Measurements from ENCODE around the gene UGT1A3.
"Not testable (repeated sequence)": the region's sequence is repeated elsewhere in the genome, so short reads cannot be mapped to it uniquely, and the experiment has no call there.

UGT1A3 gene

GRCh38 chr2:233728723-233729301, at the start of gene UGT1A3:
Gene UGT1A3, plus strand, starts transcription at chr2:233729042. Its CDS starts 85 bp downstream, at chr2:233729127.
- DNase-seq (ENCODE audit: low read depth in 2 of 2) = no peak

- no peak for DNase-seq (ENCODE audit: low read depth in 2 of 2)
Observed at GRCh38 chr2:233679196-233679595, 49.6 kb upstream of the UGT1A3 start.

- DNase-seq (ENCODE audit: low read depth in 2 of 2) = no peak
Observed at GRCh38 chr2:233680361-233681045, 48.3 kb upstream of the UGT1A3 start.

GRCh38 chr2:233681521-233682099, 47.2 kb upstream of the UGT1A3 start, which contains the start of gene UGT1A7:
Gene UGT1A7, plus strand, starts transcription at chr2:233681901. Its CDS starts 37 bp downstream, at chr2:233681938.
- no peak for DNase-seq (ENCODE audit: low read depth in 2 of 2)

- no peak for DNase-seq (ENCODE audit: low read depth in 2 of 2)
Observed at GRCh38 chr2:233684640-233685039, 44.2 kb upstream of the UGT1A3 start.

GRCh38 chr2:233686928-233687327, 41.9 kb upstream of the UGT1A3 start:
- DNase-seq (ENCODE audit: low read depth in 2 of 2) = no peak

GRCh38 chr2:233688341-233688740, 40.5 kb upstream of the UGT1A3 start:
- no peak for DNase-seq (ENCODE audit: low read depth in 2 of 2)

GRCh38 chr2:233689031-233689430, 39.8 kb upstream of the UGT1A3 start:
- DNase-seq (ENCODE audit: low read depth in 2 of 2) = no peak

- no peak for DNase-seq (ENCODE audit: low read depth in 2 of 2)
Observed at GRCh38 chr2:233689501-233689900, 39.3 kb upstream of the UGT1A3 start.

- no peak for DNase-seq (ENCODE audit: low read depth in 2 of 2)
Observed at GRCh38 chr2:233690444-233690843, 38.4 kb upstream of the UGT1A3 start.

GRCh38 chr2:233691443-233692433, 37.1 kb upstream of the UGT1A3 start:
- no peak for DNase-seq (ENCODE audit: low read depth in 2 of 2)

GRCh38 chr2:233692648-233693047, 36.2 kb upstream of the UGT1A3 start, which contains the start of gene UGT1A6:
Gene UGT1A6, plus strand, starts transcription at chr2:233692890. Its CDS starts 115 bp downstream, at chr2:233693005.
- no peak for DNase-seq (ENCODE audit: low read depth in 2 of 2)

- DNase-seq (ENCODE audit: low read depth in 2 of 2) = no peak
Observed at GRCh38 chr2:233693963-233694362, 34.9 kb upstream of the UGT1A3 start.

- DNase-seq (ENCODE audit: low read depth in 2 of 2) = no peak
Observed at GRCh38 chr2:233698740-233699139, 30.1 kb upstream of the UGT1A3 start.

GRCh38 chr2:233699424-233700027, 29.3 kb upstream of the UGT1A3 start:
- no peak for DNase-seq (ENCODE audit: low read depth in 2 of 2)

- no peak for DNase-seq (ENCODE audit: low read depth in 2 of 2)
Observed at GRCh38 chr2:233700028-233700635, 28.7 kb upstream of the UGT1A3 start.

GRCh38 chr2:233700842-233701241, 28.0 kb upstream of the UGT1A3 start:
- not testable (repeated sequence) for DNase-seq (ENCODE audit: low read depth in 2 of 2)

GRCh38 chr2:233702238-233702637, 26.6 kb upstream of the UGT1A3 start:
- no peak for DNase-seq (ENCODE audit: low read depth in 2 of 2)

GRCh38 chr2:233705911-233706506, 22.8 kb upstream of the UGT1A3 start:
- no peak for DNase-seq (ENCODE audit: low read depth in 2 of 2)

GRCh38 chr2:233706720-233707119, 22.1 kb upstream of the UGT1A3 start:
- DNase-seq (ENCODE audit: low read depth in 2 of 2) = no peak
